ENCODE measurements around the gene TMEM9.

The TMEM9 gene

GRCh38 chr1:201138311-201138840 is 15.9 kb downstream of the TMEM9 start:
- H3K36me3 Mint-ChIP-seq, result peaks cover 9% of the 10 kb centered on the region
- H3K4me1 Mint-ChIP-seq, result no peaks in the 10 kb centered on the region
- H3K27ac Mint-ChIP-seq, result no peak overlapping the region
- no peaks in the 10 kb centered on the region for H3K27me3 Mint-ChIP-seq
- no peak overlapping the region for H3K4me3 Mint-ChIP-seq
- no peaks in the 10 kb centered on the region for H3K9me3 Mint-ChIP-seq
- CTCF ChIA-PET, result interaction anchor here (0.9 to 1.3 kb wide), 2 partner anchors 12 to 25 kb away, joined by 4 to 5 read pairs; no protein-coding TSS in a partner anchor
- no peak for DNase-seq

- H3K27me3 Mint-ChIP-seq, result no peaks in the 10 kb centered on the region
- CTCF ChIA-PET, result interaction anchor here (0.9 to 1.3 kb wide), 3 partner anchors 13 to 37 kb away, joined by 3 to 5 read pairs (median 4); no protein-coding TSS in a partner anchor
- H3K4me3 Mint-ChIP-seq, result no peak overlapping the region
- no peaks in the 10 kb centered on the region for H3K4me1 Mint-ChIP-seq
- no peak for DNase-seq
- H3K9me3 Mint-ChIP-seq, result no peaks in the 10 kb centered on the region
- no peak overlapping the region for H3K27ac Mint-ChIP-seq
- peaks cover 4% of the 10 kb centered on the region for H3K36me3 Mint-ChIP-seq
Measured at GRCh38 chr1:201137579-201138310, 16.5 kb downstream of the TMEM9 start.

GRCh38 chr1:201137024-201137392 is 17.3 kb downstream of the TMEM9 start:
- Mint-ChIP-seq H3K4me1 (no peaks in the 10 kb centered on the region), H3K4me3 (no peak overlapping the region), H3K36me3 (peaks cover 4% of the 10 kb centered on the region), H3K27me3 (no peaks in the 10 kb centered on the region), H3K9me3 (no peaks in the 10 kb centered on the region), H3K27ac (no peak overlapping the region)
- CTCF ChIA-PET, result interaction anchor here (1.0 to 1.1 kb wide), 3 partner anchors 18 to 51 kb away, joined by 3 read pairs; no protein-coding TSS in a partner anchor
- no peak for DNase-seq

GRCh38 chr1:201136355-201137023 is 17.8 kb downstream of the TMEM9 start:
- no peaks in the 10 kb centered on the region for H3K27me3 Mint-ChIP-seq

GRCh38 chr1:201134405-201134804 is 19.9 kb downstream of the TMEM9 start:
- no peak overlapping the region for H3K27ac Mint-ChIP-seq
- no peaks in the 10 kb centered on the region for H3K9me3 Mint-ChIP-seq
- peaks cover 4% of the 10 kb centered on the region for H3K36me3 Mint-ChIP-seq
- H3K4me1 Mint-ChIP-seq, result no peaks in the 10 kb centered on the region
- peaks cover 3% of the 10 kb centered on the region for H3K27me3 Mint-ChIP-seq
- DNase-seq, result no peak
- CTCF ChIA-PET, result interaction anchor here (1.1 kb wide), 1 partner anchor 162 kb away, joined by 3 read pairs; no protein-coding TSS in a partner anchor
- no peak overlapping the region for H3K4me3 Mint-ChIP-seq

More at GRCh38 chr1:201136355-201137023, 17.8 kb downstream of the TMEM9 start:
- no peaks in the 10 kb centered on the region for H3K4me1 Mint-ChIP-seq
- DNase-seq, result no peak
- H3K9me3 Mint-ChIP-seq, result no peaks in the 10 kb centered on the region
- H3K4me3 Mint-ChIP-seq, result no peak overlapping the region
- no peak overlapping the region for H3K27ac Mint-ChIP-seq
- CTCF ChIA-PET, result interaction anchor here (1.0 to 1.1 kb wide), 3 partner anchors 18 to 50 kb away, joined by 3 read pairs; no protein-coding TSS in a partner anchor
- peaks cover 4% of the 10 kb centered on the region for H3K36me3 Mint-ChIP-seq

GRCh38 chr1:201131398-201131797 is 22.9 kb downstream of the TMEM9 start:
- H3K27me3 Mint-ChIP-seq, result peaks cover 13% of the 10 kb centered on the region
- H3K4me3 Mint-ChIP-seq, result no peak overlapping the region
- CTCF ChIA-PET, result no interaction called here
- peaks cover 4% of the 10 kb centered on the region for H3K36me3 Mint-ChIP-seq
- no peaks in the 10 kb centered on the region for H3K4me1 Mint-ChIP-seq
- H3K27ac Mint-ChIP-seq, result no peak overlapping the region
- no peak for DNase-seq
- H3K9me3 Mint-ChIP-seq, result no peaks in the 10 kb centered on the region

- no peaks in the 10 kb centered on the region for H3K9me3 Mint-ChIP-seq
- H3K27ac Mint-ChIP-seq, result no peak overlapping the region
- DNase-seq, result no peak
- H3K36me3 Mint-ChIP-seq, result no peaks in the 10 kb centered on the region
- peaks cover 30% of the 10 kb centered on the region for H3K27me3 Mint-ChIP-seq
- no peaks in the 10 kb centered on the region for H3K4me1 Mint-ChIP-seq
- CTCF ChIA-PET, result interaction anchor here (1.8 kb wide), 1 partner anchor 14 kb away, joined by 6 read pairs; no protein-coding TSS in a partner anchor
- no peak overlapping the region for H3K4me3 Mint-ChIP-seq
Measured at GRCh38 chr1:201128962-201129361, 25.3 kb downstream of the TMEM9 start.

- Mint-ChIP-seq H3K27ac (no peak overlapping the region), H3K36me3 (no peaks in the 10 kb centered on the region), H3K27me3 (peaks cover 35% of the 10 kb centered on the region), H3K4me1 (no peaks in the 10 kb centered on the region), H3K9me3 (no peaks in the 10 kb centered on the region), H3K4me3 (no peak overlapping the region)
- no peak for DNase-seq
- CTCF ChIA-PET, result interaction anchor here (1.3 to 1.8 kb wide), 2 partner anchors 14 to 20 kb away, joined by 4 to 6 read pairs; no protein-coding TSS in a partner anchor
Measured at GRCh38 chr1:201128476-201128875, 25.8 kb downstream of the TMEM9 start.

- no peaks in the 10 kb centered on the region for H3K4me1 Mint-ChIP-seq
- H3K27me3 Mint-ChIP-seq, result peaks cover 40% of the 10 kb centered on the region
- CTCF ChIA-PET, result interaction anchor here (1.3 to 1.8 kb wide), 2 partner anchors 13 to 21 kb away, joined by 4 to 6 read pairs; no protein-coding TSS in a partner anchor
- H3K4me3 Mint-ChIP-seq, result no peak overlapping the region
- no peaks in the 10 kb centered on the region for H3K9me3 Mint-ChIP-seq
- DNase-seq, result no peak
- H3K27ac Mint-ChIP-seq, result no peak overlapping the region
- no peaks in the 10 kb centered on the region for H3K36me3 Mint-ChIP-seq
Measured at GRCh38 chr1:201127755-201128455, 26.4 kb downstream of the TMEM9 start.

- no peaks in the 10 kb centered on the region for H3K36me3 Mint-ChIP-seq
- CTCF ChIA-PET, result interaction anchor here (0.9 to 1.4 kb wide), 3 partner anchors 8 to 22 kb away, joined by 3 to 4 read pairs (median 3); no protein-coding TSS in a partner anchor
- DNase-seq, result no peak
Measured at GRCh38 chr1:201126832-201127754, 27.2 kb downstream of the TMEM9 start, which contains the start of gene ASCL5. Gene ASCL5, minus strand, starts transcription at chr1:201127184. Its CDS starts 11,812 bp downstream, at chr1:201115372.

GRCh38 chr1:201126463-201126831 is 27.8 kb downstream of the TMEM9 start:
- no peak overlapping the region for H3K27ac Mint-ChIP-seq
- H3K36me3 Mint-ChIP-seq, result no peaks in the 10 kb centered on the region
- no peak for DNase-seq
- CTCF ChIA-PET, result interaction anchor here (0.9 to 1.4 kb wide), 2 partner anchors 9 to 219 kb away, joined by 3 read pairs; no protein-coding TSS in a partner anchor
- H3K27me3 Mint-ChIP-seq, result peaks cover 50% of the 10 kb centered on the region
- no peaks in the 10 kb centered on the region for H3K9me3 Mint-ChIP-seq
- no peak overlapping the region for H3K4me3 Mint-ChIP-seq
- no peaks in the 10 kb centered on the region for H3K4me1 Mint-ChIP-seq

More at GRCh38 chr1:201126832-201127754, 27.2 kb downstream of the TMEM9 start, which contains the start of gene ASCL5:
- Mint-ChIP-seq H3K27me3 (peaks cover 46% of the 10 kb centered on the region), H3K27ac (no peak within 1 kb of the TSS), H3K4me1 (no peaks in the 10 kb centered on the region), H3K9me3 (no peaks in the 10 kb centered on the region), H3K4me3 (no peak within 1 kb of the TSS)

- Mint-ChIP-seq H3K4me1 (no peaks in the 10 kb centered on the region), H3K27ac (no peak overlapping the region), H3K4me3 (no peak overlapping the region), H3K9me3 (no peaks in the 10 kb centered on the region), H3K27me3 (peaks cover 48% of the 10 kb centered on the region), H3K36me3 (no peaks in the 10 kb centered on the region)
- CTCF ChIA-PET, result interaction anchor here (0.9 to 1.4 kb wide), 2 partner anchors 9 to 219 kb away, joined by 3 read pairs; no protein-coding TSS in a partner anchor
- DNase-seq, result no peak
Measured at GRCh38 chr1:201125800-201126199, 28.5 kb downstream of the TMEM9 start.

- Mint-ChIP-seq H3K4me3 (no peak overlapping the region), H3K4me1 (no peaks in the 10 kb centered on the region), H3K9me3 (no peaks in the 10 kb centered on the region), H3K27ac (no peak overlapping the region), H3K27me3 (peaks cover 56% of the 10 kb centered on the region), H3K36me3 (no peaks in the 10 kb centered on the region)
- no peak for DNase-seq
- CTCF ChIA-PET, result no interaction called here
Measured at GRCh38 chr1:201125019-201125418, 29.3 kb downstream of the TMEM9 start.

All from activated naive CD4-positive, alpha-beta T cell treated with anti-CD3 and anti-CD28 coated beads, Interleukin-2, amount 10 ng/mL, durations not matched to agents 7 days and 5 days (primary cell).